ENCODE results near the gene SEMA4C.
"Not testable (repeated sequence)": the region's sequence is repeated elsewhere in the genome, so short reads cannot be mapped to it uniquely, and the experiment has no call there.

The SEMA4C gene

GRCh38 chr2:96893289-96894150 lies 23.6 kb upstream of the SEMA4C start:
- H3K4me3 ChIP-seq = no peak overlapping the region
- no peaks in the 10 kb centered on the region for H3K9me3 ChIP-seq (ENCODE audit: low read depth, low read length)
- no peak overlapping the region for H3K27ac ChIP-seq
- no peak overlapping the region for H3K9ac ChIP-seq (ENCODE audit: insufficient read length)
- TF ChIP-seq FOXP2 (optimal IDR thresholded peaks at IDR 0.05; ENCODE audit: control extremely low read depth, extremely low read length, insufficient read depth) (no peak), EZH2 (IDR thresholded peaks at IDR 0.05) (no peak), POLR2AphosphoS5 (IDR thresholded peaks at IDR 0.05; ENCODE audit: borderline replicate concordance, low read depth, low read length) (no peak)
- H3K36me3 ChIP-seq (ENCODE audit: insufficient read depth, low read length) = no peaks in the 10 kb centered on the region
- no peak for DNase-seq (ENCODE audit: low read depth, low spot score)

DNA sequence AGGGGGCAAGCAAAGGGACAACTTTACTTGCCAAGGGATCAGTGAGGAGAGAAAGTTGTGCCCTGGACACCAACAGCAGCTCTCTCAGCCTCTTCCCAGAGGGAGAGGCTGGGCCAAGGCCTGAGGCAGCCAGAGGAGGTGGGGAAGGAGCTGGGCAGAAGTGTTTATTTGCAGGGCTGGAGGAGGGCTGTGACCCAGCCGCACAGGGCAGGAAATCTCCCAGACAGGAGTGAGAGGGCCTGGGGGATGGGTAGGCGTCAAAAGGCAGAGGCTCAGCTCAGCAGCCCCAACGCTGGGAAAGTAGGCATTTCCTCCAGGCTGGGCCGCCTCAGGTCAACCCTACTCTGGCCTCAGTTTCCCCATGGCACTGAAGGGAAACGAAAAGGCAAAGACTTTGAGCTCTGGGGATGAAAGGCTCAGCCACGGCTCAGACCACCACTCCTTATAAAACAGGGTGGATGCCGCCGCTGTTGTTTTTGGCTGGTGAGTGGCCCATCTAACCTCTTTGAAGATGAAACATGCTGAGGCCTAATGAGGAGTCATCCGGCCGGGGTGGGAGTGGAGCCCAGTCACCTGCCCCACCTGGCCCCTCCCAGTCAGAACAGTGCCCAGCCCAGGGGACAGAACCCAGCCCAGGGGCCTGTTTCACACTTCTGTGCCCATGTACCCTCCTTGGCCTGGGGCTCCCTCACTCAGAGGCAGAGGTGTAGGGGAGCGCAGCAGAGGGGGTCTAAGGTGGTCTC lies 21.9 kb upstream of the SEMA4C start:
- TF ChIP-seq POLR2AphosphoS5 (IDR thresholded peaks at IDR 0.05; ENCODE audit: borderline replicate concordance, low read depth, low read length) (no peak), FOXP2 (optimal IDR thresholded peaks at IDR 0.05; ENCODE audit: control extremely low read depth, extremely low read length, insufficient read depth) (no peak), EZH2 (IDR thresholded peaks at IDR 0.05) (no peak)
- Histone ChIP-seq H3K27ac (no peak overlapping the region), H3K36me3 (ENCODE audit: insufficient read depth, low read length) (no peaks in the 10 kb centered on the region), H3K4me3 (no peak overlapping the region), H3K9me3 (ENCODE audit: low read depth, low read length) (no peaks in the 10 kb centered on the region), H3K9ac (ENCODE audit: insufficient read length) (no peak overlapping the region)
- DNase-seq (ENCODE audit: low read depth, low spot score) = no peak

DNA sequence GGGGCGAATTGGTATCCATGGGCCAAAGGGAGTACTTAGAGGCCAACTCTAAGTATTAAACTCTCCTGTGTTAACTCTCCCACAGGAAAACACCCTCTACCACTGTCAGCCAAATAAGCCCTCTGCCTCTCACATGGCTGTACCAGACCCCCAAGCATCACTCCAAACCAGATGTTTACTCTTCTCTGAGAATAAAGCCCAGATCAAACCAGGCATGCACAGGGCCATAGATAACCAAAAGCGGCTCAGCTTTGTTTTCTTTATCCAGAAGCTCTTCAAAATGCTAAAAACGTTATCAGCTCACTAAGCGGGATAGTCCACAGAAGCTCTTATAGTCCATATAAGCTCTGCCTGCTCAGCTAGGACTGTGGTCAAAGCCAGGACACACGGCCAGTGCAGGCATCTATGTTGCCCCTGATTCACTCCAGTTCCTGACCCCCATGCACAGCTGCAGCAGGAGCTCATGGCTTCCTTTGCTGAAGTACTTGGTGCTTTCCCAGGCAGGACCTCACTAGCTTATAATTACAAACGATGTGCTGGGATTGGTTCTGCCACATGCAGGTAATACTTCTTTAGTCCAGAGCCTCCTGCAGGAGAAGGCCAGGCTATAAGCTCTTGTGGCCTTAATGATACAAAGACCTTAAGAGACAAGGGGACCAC lies 21.0 kb upstream of the SEMA4C start:
- Histone ChIP-seq H3K9me3 (ENCODE audit: low read depth, low read length) (no peaks in the 10 kb centered on the region), H3K36me3 (ENCODE audit: insufficient read depth, low read length) (no peaks in the 10 kb centered on the region), H3K9ac (ENCODE audit: insufficient read length) (no peak overlapping the region), H3K27ac (no peak overlapping the region), H3K4me3 (no peak overlapping the region)
- TF ChIP-seq POLR2AphosphoS5 (IDR thresholded peaks at IDR 0.05; ENCODE audit: borderline replicate concordance, low read depth, low read length) (no peak), FOXP2 (optimal IDR thresholded peaks at IDR 0.05; ENCODE audit: control extremely low read depth, extremely low read length, insufficient read depth) (no peak), EZH2 (IDR thresholded peaks at IDR 0.05) (no peak)
- DNase-seq (ENCODE audit: low read depth, low spot score) = no peak

DNA sequence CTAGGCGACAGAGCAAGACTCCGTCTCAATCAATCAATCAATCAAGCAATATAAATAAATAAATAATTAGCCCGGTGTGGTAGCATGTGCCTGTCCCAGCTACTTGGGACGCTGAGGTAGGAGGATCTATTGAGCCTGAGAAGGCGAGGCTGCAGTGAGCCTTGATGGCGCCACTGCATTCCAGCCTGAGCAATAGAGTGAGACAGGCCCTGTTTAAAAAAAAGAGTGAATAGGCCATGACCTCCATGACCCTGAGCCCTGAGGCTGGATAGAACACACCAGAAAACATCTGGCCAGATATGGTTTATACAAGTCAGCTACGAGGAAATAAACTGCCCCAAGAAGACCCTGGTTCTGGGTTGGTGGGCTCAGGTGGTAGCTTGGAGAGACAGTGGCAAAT lies 20.4 kb upstream of the SEMA4C start:
- TF ChIP-seq FOXP2 (optimal IDR thresholded peaks at IDR 0.05; ENCODE audit: control extremely low read depth, extremely low read length, insufficient read depth) = no peak
- Histone ChIP-seq H3K36me3 (ENCODE audit: insufficient read depth, low read length) (no peaks in the 10 kb centered on the region), H3K9me3 (ENCODE audit: low read depth, low read length) (no peaks in the 10 kb centered on the region), H3K9ac (ENCODE audit: insufficient read length) (no peak overlapping the region), H3K27ac (no peak overlapping the region), H3K4me3 (no peak overlapping the region)
- no peak for DNase-seq (ENCODE audit: low read depth, low spot score)

GRCh38 chr2:96889502-96889901 lies 19.6 kb upstream of the SEMA4C start:
- not testable (repeated sequence) for H3K36me3 ChIP-seq (ENCODE audit: insufficient read depth, low read length); H3K4me3 ChIP-seq; H3K9ac ChIP-seq (ENCODE audit: insufficient read length); DNase-seq (ENCODE audit: low read depth, low spot score); H3K9me3 ChIP-seq (ENCODE audit: low read depth, low read length); H3K27ac ChIP-seq

GRCh38 chr2:96888072-96889011 lies 18.5 kb upstream of the SEMA4C start:
- Histone ChIP-seq H3K27ac (no peak overlapping the region), H3K4me3 (no peak overlapping the region), H3K36me3 (ENCODE audit: insufficient read depth, low read length) (no peaks in the 10 kb centered on the region), H3K9me3 (ENCODE audit: low read depth, low read length) (no peaks in the 10 kb centered on the region), H3K9ac (ENCODE audit: insufficient read length) (no peak overlapping the region)
- DNase-seq (ENCODE audit: low read depth, low spot score) = no peak
- TF ChIP-seq POLR2AphosphoS5 (IDR thresholded peaks at IDR 0.05; ENCODE audit: borderline replicate concordance, low read depth, low read length) = no peak
- TF ChIP-seq EZH2 (IDR thresholded peaks at IDR 0.05) = no peak
- TF ChIP-seq FOXP2 (optimal IDR thresholded peaks at IDR 0.05; ENCODE audit: control extremely low read depth, extremely low read length, insufficient read depth) = no peak

- no peak for TF ChIP-seq FOXP2 (optimal IDR thresholded peaks at IDR 0.05; ENCODE audit: control extremely low read depth, extremely low read length, insufficient read depth)
- TF ChIP-seq POLR2AphosphoS5 (IDR thresholded peaks at IDR 0.05; ENCODE audit: borderline replicate concordance, low read depth, low read length) = no peak
- TF ChIP-seq EZH2 (IDR thresholded peaks at IDR 0.05) = no peak
- H3K27ac ChIP-seq = no peak overlapping the region
- DNase-seq (ENCODE audit: low read depth, low spot score) = no peak
- no peaks in the 10 kb centered on the region for H3K9me3 ChIP-seq (ENCODE audit: low read depth, low read length)
- H3K36me3 ChIP-seq (ENCODE audit: insufficient read depth, low read length) = no peaks in the 10 kb centered on the region
- no peak overlapping the region for H3K4me3 ChIP-seq
- H3K9ac ChIP-seq (ENCODE audit: insufficient read length) = no peak overlapping the region
These were observed 17.7 kb upstream of the SEMA4C start for GRCh38 chr2:96887493-96888012.

Data from SK-N-MC (cell line).